ENCODE data around the gene CSTF2T.
"Not testable (repeated sequence)": the region's sequence is repeated elsewhere in the genome, so short reads cannot be mapped to it uniquely, and the experiment has no call there.

The CSTF2T gene

DNA sequence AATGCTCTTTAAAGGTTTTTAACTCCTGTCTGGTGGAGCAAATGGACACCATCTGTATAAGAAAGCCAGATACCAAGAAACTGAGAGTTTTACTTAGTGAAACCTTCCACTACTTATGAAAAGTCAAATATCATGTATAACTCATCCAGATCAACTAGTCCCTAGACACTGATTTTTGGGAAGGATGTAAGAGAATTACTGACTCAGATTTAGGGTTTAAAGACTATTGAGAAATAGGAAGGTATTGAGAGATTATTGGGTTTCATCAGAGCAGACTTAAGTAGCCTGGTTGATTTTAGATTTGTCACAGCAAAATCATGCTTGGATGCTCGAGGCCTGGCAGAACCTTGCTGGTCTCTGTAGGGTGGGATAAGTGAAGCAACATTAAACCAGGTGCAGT is 3.1 kb downstream of the CSTF2T start:
- DNase-seq = no peak

DNA sequence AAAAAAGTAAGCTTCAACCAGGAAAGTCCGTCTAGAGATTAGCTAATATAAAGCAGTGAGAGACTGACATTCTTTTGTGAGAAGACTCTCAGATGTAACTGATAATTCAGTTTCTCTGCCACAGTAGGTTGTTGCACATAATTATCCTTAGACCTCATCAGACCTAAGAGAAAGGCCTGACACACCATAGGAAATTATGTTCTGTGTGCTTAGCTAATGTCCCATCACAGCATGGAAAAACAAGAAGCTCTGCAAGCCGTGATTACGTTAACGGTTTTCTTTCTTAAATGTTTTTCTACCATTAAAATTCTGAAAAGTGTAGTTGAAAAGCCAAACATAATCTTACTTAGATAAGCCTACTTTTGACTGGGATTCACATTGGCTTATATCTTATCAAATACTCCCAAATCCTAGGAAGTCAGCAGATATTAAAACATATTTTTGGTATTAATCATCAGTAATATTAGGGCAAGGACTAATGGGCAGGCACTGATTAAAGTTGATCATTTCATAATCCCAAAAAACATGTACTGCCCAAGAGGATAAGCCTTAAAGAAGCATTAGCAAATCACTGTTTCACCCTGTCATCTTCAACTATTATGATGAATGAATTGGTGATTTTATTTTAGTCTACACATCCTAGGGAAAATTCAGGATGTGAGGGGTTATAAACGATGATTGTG is 5.2 kb downstream of the CSTF2T start:
- no peak for DNase-seq

DNA sequence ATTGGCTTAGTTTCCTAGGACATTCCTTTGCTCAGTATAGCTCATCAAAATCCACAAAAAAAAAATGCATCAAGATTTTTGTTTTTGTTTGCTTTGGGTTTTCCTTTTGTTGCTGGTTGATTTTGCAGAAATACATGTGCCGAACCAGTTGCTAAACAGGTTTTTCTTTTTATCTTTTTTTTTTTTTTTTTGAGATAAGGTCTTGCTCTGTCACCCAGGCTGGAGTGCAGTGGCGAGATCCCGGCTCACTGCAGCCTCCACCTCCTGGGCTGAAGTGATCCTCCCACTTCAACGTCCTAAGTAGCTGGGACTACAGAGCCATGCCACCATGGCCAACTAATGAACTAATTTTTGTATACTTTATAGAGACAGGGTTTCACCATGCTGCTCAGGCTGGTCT is 8.3 kb downstream of the CSTF2T start:
- no peak for DNase-seq

DNA sequence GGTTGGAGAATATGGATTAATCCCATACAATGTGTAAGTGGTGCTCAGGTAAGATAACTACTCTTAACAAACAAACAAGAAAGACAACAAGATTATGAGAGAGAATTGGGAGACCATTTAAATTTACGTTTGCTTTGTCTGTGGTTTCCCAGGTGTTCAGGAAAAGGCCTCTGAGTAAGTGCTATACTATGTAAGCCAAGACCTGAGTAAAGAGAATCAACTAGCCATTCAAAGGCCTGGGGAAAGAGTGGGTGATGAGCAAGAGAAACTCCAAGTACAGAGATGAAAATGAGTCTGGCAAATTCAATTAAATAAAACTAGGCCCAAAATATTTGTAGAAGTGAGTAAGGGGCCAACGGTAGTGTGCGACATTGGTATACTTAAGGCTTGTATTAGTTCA is 9.9 kb downstream of the CSTF2T start:
- DNase-seq = no peak

DNA sequence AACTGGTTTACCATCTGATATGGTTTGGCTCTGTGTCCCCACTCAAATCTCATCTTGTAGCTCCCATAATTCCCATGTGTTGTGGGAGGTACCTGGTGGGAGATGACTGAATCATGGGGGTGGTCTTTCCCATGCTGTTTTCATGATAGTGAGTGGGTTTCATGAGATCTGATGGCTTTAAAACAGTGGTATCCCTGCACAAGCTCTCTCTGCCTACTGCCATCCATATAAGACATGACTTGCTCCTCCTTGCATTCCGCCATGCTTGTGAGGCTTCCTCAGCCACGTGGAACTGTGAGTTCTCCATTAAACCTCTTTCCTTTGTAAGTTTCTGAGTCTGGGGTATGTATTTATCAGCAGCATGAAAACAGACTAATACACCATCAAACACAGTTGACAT is 10.6 kb downstream of the CSTF2T start:
- not testable (repeated sequence) for DNase-seq

DNA sequence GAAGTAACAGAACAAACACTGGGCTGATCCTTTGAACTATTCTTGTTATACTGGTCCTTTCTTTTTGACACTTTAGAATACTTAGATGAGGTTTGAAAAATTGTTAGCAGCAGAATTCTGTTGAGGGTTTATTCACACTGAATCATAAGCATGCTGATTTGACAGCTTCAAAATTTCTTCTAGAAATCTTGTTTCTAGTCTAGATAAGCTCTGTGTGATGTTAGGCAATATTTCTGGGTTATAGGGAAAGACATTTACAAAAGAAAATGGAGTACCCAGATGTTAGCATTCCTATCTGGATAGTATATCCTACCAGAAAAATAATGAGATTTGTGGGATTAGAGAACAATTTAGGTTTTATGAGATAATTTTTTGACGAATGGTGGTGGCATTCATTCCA is 12.1 kb downstream of the CSTF2T start:
- no peak for DNase-seq

DNA sequence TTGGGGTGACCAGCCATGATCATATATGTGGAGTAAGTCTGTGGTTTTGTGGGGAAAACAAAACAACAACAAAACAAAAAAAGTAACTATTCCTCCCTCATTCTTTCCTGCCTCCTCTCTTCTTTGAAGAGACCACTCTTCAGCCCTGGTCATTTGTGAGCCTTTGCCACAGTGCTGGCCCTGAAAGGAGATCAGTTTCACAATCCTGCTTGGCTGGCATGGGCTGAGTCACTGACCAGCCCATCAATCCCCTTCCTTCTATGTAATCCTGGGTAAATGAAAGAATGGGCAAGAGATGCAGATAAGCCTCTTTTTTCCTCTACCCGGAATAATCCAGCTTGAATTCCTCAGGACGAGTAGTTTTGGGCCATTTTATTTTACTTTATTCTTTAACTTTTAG is 13.6 kb downstream of the CSTF2T start:
- no peak for DNase-seq

DNA sequence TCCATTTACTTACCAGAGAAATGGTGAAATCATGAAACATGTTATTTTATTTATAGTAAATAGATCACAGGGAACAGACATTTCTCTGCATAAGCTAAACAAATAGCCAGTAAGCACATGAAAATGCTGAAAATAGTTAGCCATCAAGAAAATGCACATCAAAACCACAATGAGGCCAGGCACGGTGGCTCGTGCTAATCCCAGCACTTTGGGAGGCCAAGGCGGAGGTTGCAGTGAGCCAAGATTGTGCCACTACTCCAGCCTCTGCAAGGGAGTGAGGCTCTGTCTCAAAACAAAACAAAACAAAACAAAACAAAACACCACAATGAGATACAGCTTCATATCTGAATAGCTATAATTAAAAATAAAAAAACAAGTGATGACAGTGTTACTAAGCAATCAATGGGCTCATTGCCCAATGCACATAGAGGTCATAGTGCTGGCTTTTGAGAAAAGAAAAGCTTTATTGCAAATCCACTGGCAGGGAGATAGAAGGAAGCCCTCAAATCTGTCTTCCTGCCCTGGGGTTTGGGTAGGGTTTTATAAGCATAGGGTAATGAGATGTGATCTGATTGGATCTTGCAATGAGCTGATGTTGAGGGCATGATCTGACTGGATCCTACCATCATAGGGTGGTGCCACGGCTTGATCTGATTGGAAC is 16.2 kb downstream of the CSTF2T start:
- DNase-seq = peak in 1 of 5 experiments; percentile 30

DNA sequence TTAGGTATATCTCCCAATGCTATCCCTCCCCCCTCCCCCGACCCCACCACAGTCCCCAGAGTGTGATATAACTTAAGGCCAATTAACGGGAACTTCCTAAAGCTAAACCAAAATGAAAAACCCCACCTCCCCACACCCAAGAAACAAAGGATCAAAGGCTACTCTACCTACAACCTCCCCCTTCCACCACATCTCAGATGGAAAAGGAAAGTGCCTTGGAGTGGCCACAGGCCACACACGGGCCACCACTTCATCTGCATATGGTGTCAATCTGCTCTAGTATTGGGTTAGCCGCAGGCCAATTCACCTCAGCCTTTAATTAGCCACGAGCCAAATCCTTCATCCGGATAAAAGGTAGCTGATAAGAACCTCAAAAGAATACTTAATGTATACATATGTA is 19.6 kb downstream of the CSTF2T start:
- DNase-seq = no peak

DNA sequence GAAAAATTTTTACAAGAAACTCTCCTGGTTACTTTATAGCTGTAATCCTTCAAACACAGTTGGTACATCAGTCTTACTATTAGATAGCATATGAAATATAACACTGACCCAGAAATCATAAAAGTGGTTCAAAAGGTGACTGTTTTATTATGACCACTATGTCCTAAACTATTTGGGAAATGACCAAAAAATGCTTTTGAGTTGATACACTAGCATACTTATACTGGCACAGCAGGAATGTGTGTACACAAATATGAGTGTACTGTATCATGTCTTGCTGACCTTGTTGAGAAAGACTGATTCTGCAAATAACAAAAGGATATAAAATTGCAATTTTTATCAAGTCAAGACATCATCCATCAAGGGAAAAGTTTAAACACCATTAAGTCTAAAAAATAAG is 24.3 kb downstream of the CSTF2T start:
- DNase-seq = no peak

DNA sequence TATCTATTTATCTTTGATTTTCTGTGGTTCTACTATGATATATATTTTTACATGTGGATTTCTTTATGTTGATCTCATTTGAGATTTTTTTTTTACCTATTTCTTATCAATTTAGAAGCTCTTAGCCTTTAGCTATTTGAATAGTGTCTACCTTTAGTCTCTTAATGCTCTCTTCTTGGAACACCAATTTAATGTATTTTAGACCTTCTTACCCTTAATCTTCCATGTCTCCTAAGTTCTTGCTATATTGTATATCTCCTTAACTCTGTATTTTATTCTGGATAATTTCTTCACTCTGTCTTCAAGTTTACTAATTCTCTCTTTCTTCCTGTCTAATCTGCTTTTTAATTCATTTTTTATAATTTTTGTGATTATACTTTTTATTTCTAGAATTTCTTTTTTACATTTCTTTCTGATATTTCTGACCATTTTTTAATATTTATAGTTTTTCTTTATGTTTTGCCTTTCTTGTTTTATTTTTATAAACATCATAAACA is 27.3 kb downstream of the CSTF2T start:
- DNase-seq = no peak

DNA sequence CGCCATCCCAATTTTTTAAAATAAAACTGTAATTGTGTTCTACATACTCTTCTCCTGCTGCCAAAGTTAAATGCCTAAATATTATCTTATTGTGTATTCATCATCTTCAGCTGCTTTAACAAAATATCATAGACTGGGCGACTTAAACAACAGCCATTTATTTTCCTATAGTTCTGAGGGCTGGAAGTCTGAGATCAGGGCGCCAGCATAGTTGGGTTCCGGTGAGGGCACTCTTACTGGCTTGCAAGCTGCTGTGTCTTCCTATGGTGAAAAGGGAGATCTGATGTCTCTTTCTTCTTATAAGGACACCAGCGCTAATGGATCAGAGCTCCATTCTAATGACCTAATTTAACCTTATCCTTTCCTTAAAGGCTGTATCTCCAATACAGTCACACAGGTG is 30.4 kb downstream of the CSTF2T start:
- DNase-seq = no peak

DNA sequence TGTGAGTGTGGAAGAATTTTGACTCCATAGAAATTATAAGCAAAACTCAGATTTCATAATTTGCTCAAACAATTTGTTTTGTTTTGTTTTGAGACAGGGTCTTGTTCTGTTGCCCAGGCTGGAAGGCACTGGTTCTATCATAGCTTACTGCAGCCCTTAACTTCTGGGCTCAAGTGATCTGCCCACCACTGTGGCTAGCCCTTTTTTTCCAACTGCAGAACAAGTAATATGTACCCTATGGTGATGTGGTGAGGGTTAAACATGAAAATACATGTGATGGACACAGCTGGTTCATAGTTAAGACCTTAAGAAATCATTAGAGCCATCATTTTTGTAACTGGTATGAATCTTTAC is 31.1 kb downstream of the CSTF2T start:
- DNase-seq = no peak

DNA sequence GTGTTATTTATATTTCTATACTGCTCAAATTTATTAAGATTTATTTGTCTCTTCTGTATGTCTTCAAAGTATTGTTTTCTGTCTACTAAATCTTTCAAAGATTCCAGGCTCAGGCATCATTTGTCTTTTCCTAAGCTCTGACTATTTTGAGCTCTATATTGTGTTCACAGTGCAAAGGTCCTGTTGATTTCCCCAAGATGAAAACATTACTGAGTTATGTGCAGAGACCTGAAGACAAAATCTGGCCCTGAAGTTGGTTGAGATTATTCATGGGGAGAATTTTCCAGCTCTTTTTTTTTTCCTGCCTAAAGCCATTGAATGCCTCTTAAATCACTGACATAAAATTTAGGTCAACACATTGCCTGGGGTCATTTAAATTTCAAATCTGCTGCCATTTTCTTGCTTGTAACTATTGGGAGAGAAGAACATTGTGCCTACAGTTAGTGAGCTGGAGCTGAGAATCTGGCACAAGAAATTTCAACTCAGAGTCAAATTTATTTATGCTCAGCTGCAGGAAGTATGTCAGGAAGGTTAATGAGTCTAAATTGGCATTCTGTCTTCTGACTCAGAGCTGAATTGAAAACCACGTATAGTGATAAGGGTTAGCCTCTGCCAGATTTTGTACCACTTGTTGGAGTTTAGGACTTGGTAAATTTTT is 31.6 kb downstream of the CSTF2T start:
- no peak for DNase-seq

DNA sequence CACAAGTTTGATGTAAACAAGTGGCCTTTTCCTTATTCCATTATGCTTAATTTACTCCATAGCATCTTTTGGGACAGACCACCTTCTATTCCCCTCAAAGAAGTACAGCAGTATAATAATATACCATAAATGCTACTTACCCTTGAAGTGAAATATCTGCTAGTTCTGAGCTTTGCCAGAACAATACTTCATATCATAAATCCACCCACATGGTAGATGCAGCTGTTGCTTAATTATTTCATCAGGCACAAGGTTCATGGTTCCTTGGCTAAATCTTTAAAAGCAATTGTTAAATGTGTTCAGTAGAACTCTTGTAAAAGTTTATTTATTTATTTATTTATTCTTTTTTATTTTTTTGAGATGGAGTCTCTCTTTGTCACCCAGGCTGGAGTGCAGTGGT is 32.9 kb downstream of the CSTF2T start:
- DNase-seq = no peak

DNA sequence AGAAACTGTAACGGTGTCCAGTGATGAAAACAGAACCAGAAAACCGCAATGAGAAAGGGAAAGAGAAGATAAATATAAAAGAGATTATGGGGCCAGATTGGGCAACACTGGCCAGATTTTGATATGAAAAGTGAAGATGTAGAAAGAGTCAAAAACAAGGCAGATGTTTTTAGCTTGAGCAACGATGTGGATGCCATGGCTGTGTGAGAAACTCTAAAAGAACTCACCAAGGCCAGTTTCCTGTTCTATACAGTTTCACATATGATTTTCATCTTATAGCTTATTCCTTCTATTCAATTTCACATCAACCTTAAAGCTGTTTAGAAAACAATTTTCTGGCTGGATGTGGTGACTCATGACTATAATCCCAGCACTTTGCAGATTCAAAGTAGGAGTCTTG is 36.3 kb downstream of the CSTF2T start:
- DNase-seq = no peak

DNA sequence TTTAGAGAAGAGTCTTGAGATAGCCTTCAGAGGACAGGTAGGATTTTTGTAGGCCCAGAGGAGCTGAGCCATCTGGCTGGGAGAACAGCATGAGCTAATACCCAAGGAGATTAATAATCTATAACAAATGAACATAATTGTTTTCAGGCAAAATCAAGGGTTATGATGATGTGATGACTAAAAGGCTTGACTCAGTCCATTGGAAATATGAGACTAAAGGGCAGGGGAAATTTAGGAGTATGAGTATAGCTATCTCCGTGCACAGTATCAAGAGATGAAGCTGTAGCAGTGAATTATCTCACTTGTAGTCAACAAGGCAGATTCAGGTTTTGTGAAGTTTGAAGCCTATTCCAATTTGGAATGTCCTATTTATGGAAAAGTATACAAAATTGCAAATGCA is 40.1 kb downstream of the CSTF2T start:
- no peak for DNase-seq

DNA sequence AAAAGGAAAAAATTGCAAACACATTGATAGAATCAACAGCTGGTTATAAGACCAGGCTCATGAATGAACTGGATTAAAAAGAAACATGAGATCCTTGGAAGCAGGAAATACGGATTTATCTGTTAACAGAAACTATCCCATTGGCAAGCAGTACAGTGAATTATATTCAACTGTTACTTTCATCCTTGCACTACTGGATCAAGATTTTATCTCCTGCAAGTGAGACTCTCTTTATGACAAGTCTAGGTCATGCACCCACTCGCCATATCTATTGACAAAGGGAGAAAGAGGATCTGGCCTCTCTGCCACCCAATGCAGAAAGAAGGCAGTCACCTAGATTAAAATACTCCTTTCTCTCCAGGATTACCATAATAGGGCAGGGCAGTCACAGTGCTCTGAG is 41.4 kb downstream of the CSTF2T start:
- no peak for DNase-seq

DNA sequence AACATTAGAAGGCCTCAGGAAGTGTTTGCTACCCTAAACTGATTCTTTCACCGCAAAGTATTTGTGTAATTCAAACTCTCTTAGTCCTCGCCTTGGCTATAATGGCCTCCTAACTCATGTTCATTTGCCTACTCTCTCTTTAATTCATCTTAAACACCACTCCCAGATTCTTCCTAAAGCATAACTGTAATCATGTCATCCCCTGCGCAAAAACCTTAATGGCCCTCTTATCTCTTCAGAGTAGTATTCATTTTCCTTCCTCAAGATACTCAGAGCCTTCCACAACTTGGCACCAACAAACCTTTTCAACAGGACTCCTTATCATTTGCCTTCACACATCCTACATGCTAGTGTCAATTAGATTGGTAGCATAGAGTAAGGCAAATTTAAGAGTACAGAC is 42.9 kb downstream of the CSTF2T start:
- no peak for DNase-seq

DNA sequence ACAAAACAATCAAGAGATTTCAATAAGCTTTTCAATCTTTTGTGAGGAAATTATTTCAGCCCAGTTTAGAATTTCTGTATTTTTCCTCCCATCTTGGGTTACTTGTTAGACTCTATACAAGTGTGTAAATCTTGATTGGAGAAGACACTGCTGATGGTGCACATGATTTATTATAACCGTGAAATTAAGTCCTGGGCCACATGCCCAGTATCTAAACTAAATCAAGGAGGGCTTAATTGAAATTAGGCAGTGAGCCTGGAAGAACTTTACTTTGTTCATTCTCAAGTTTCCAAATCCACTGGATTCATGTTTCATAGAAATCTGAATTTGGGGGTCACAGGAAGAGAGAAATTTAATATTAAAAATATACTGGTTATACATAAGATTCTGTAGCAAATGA is 44.5 kb downstream of the CSTF2T start:
- DNase-seq = no peak

DNA sequence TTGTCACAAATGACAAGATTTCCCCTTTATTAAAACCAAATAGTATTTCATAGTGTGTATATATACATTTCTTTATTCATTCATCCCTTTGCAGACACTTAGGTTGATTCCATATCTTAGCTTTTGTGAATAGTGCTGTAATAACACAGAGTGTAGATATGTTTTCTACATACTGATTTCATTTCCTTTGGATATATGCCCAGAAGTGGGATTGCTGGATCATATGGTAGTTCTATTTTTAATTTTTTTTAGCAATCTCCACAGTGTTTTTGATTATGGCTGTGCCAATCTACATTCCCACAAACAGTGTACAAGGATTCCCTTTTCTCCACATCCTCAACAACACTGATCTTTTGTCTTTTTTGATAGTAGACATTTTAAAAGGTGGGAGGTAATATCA is 46.4 kb downstream of the CSTF2T start:
- DNase-seq = no peak

DNA sequence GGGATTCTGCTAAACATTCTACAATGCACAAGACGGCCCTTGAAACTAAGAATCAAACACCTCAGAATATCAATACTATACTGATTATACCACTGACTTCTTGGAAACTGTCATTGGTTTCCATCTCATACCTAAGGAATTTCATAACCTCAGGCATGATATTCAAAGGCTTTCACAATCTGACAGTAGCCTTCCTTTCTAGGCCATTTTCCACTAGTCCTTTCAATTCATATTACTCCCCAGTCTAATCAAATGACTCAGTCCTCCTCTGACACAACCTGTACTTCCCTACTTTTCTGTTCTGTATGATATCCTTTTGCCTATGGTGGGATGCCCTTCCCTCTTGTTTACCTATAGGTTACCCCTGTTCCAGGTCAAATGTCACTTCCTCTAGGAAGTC is 48.3 kb downstream of the CSTF2T start:
- no peak for DNase-seq

DNA sequence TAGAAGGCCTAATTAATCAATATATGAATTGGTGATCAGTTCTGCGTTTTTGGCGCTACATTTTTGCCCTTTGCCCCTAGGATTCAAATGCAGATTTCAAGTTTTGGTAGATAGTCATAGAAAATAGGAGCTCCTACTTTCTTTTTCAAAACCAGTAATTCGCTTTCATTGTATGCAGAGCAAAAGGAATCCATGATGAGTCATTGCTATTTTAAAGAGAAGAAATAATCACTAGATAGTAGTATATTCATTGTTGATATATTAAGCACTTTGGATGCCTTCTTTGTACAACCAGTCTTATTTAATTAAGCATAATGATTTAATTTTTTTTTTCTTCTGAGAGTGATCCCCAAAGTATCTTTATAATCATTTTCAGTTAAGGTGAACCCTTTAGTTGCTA is 50.3 kb downstream of the CSTF2T start:
- DNase-seq = no peak

Measured in T-helper 2 cell (primary cell).